ENCODE data around the gene ARHGAP22.

Gene ARHGAP22

GRCh38 chr10:48556065-48556464 lies 48.8 kb downstream of the ARHGAP22 start:
- H3K9ac ChIP-seq (ENCODE audit: low read length in 5 of 5), result no peak overlapping the region
- no peaks in the 10 kb centered on the region for H3K36me3 ChIP-seq (ENCODE audit: control insufficient read depth in 5 of 5, insufficient read depth in 5 of 5, low read length in 5 of 5)
- peaks cover 0 to 10% (median 4%) of the 10 kb centered on the region in 5 donors for H3K4me1 ChIP-seq (ENCODE audit: control insufficient read depth in 5 of 5, insufficient read depth in 5 of 5, low read length in 5 of 5)
- no peaks in the 10 kb centered on the region for H3K9me3 ChIP-seq (ENCODE audit: control insufficient read depth in 5 of 5, low read length in 5 of 5)
- no peak overlapping the region for H3K27ac ChIP-seq (ENCODE audit: low read depth, low read length)
- H3K27me3 ChIP-seq (ENCODE audit: control insufficient read depth in 5 of 5, insufficient read depth in 4 of 5, low read length in 5 of 5), result no peaks in the 10 kb centered on the region
- H3K4me3 ChIP-seq (ENCODE audit: low read depth in 1 of 5, low read length in 5 of 5), result no peak overlapping the region

GRCh38 chr10:48555310-48556042 lies 49.4 kb downstream of the ARHGAP22 start:
- no peaks in the 10 kb centered on the region for H3K27me3 ChIP-seq (ENCODE audit: control insufficient read depth in 5 of 5, insufficient read depth in 4 of 5, low read length in 5 of 5)
- no peak overlapping the region for H3K27ac ChIP-seq (ENCODE audit: low read depth, low read length)
- H3K4me1 ChIP-seq (ENCODE audit: control insufficient read depth in 5 of 5, insufficient read depth in 5 of 5, low read length in 5 of 5), result peaks cover 0 to 10% (median 4%) of the 10 kb centered on the region in 5 donors

GRCh38 chr10:48554656-48555055 lies 50.2 kb downstream of the ARHGAP22 start:
- H3K27me3 ChIP-seq (ENCODE audit: control insufficient read depth in 5 of 5, insufficient read depth in 4 of 5, low read length in 5 of 5), result no peaks in the 10 kb centered on the region
- no peak overlapping the region for H3K4me3 ChIP-seq (ENCODE audit: low read depth in 1 of 5, low read length in 5 of 5)
- H3K27ac ChIP-seq (ENCODE audit: low read depth, low read length), result no peak overlapping the region
- H3K4me1 ChIP-seq (ENCODE audit: control insufficient read depth in 5 of 5, insufficient read depth in 5 of 5, low read length in 5 of 5), result peaks cover 0 to 10% (median 4%) of the 10 kb centered on the region in 5 donors
- H3K36me3 ChIP-seq (ENCODE audit: control insufficient read depth in 5 of 5, insufficient read depth in 5 of 5, low read length in 5 of 5), result no peaks in the 10 kb centered on the region
- H3K9me3 ChIP-seq (ENCODE audit: control insufficient read depth in 5 of 5, low read length in 5 of 5), result no peaks in the 10 kb centered on the region
- H3K9ac ChIP-seq (ENCODE audit: low read length in 5 of 5), result no peak overlapping the region

More at GRCh38 chr10:48555310-48556042, 49.4 kb downstream of the ARHGAP22 start:
- Histone ChIP-seq H3K36me3 (ENCODE audit: control insufficient read depth in 5 of 5, insufficient read depth in 5 of 5, low read length in 5 of 5) (no peaks in the 10 kb centered on the region), H3K9ac (ENCODE audit: low read length in 5 of 5) (no peak overlapping the region), H3K9me3 (ENCODE audit: control insufficient read depth in 5 of 5, low read length in 5 of 5) (no peaks in the 10 kb centered on the region), H3K4me3 (ENCODE audit: low read depth in 1 of 5, low read length in 5 of 5) (no peak overlapping the region)

GRCh38 chr10:48554246-48554645 lies 50.6 kb downstream of the ARHGAP22 start:
- Histone ChIP-seq H3K27ac (ENCODE audit: low read depth, low read length) (no peak overlapping the region), H3K9ac (ENCODE audit: low read length in 5 of 5) (no peak overlapping the region), H3K4me1 (ENCODE audit: control insufficient read depth in 5 of 5, insufficient read depth in 5 of 5, low read length in 5 of 5) (peaks cover 0 to 10% (median 4%) of the 10 kb centered on the region in 5 donors)

GRCh38 chr10:48552946-48553564 lies 51.8 kb downstream of the ARHGAP22 start:
- H3K36me3 ChIP-seq (ENCODE audit: control insufficient read depth in 5 of 5, insufficient read depth in 5 of 5, low read length in 5 of 5), result no peaks in the 10 kb centered on the region

More at GRCh38 chr10:48554246-48554645, 50.6 kb downstream of the ARHGAP22 start:
- Histone ChIP-seq H3K36me3 (ENCODE audit: control insufficient read depth in 5 of 5, insufficient read depth in 5 of 5, low read length in 5 of 5) (no peaks in the 10 kb centered on the region), H3K27me3 (ENCODE audit: control insufficient read depth in 5 of 5, insufficient read depth in 4 of 5, low read length in 5 of 5) (no peaks in the 10 kb centered on the region), H3K4me3 (ENCODE audit: low read depth in 1 of 5, low read length in 5 of 5) (no peak overlapping the region), H3K9me3 (ENCODE audit: control insufficient read depth in 5 of 5, low read length in 5 of 5) (no peaks in the 10 kb centered on the region)

GRCh38 chr10:48551861-48552591 lies 52.8 kb downstream of the ARHGAP22 start:
- H3K36me3 ChIP-seq (ENCODE audit: control insufficient read depth in 5 of 5, insufficient read depth in 5 of 5, low read length in 5 of 5), result peaks cover 0 to under 1% (median 0%) of the 10 kb centered on the region in 5 donors
- peaks cover 0 to 10% (median 4%) of the 10 kb centered on the region in 5 donors for H3K4me1 ChIP-seq (ENCODE audit: control insufficient read depth in 5 of 5, insufficient read depth in 5 of 5, low read length in 5 of 5)
- H3K27me3 ChIP-seq (ENCODE audit: control insufficient read depth in 5 of 5, insufficient read depth in 4 of 5, low read length in 5 of 5), result no peaks in the 10 kb centered on the region
- no peak overlapping the region for H3K4me3 ChIP-seq (ENCODE audit: low read depth in 1 of 5, low read length in 5 of 5)
- H3K27ac ChIP-seq (ENCODE audit: low read depth, low read length), result no peak overlapping the region
- no peak overlapping the region for H3K9ac ChIP-seq (ENCODE audit: low read length in 5 of 5)
- H3K9me3 ChIP-seq (ENCODE audit: control insufficient read depth in 5 of 5, low read length in 5 of 5), result no peaks in the 10 kb centered on the region

More at GRCh38 chr10:48552946-48553564, 51.8 kb downstream of the ARHGAP22 start:
- Histone ChIP-seq H3K9ac (ENCODE audit: low read length in 5 of 5) (no peak overlapping the region), H3K4me1 (ENCODE audit: control insufficient read depth in 5 of 5, insufficient read depth in 5 of 5, low read length in 5 of 5) (peaks cover 0 to 10% (median 4%) of the 10 kb centered on the region in 5 donors), H3K27me3 (ENCODE audit: control insufficient read depth in 5 of 5, insufficient read depth in 4 of 5, low read length in 5 of 5) (no peaks in the 10 kb centered on the region), H3K4me3 (ENCODE audit: low read depth in 1 of 5, low read length in 5 of 5) (no peak overlapping the region), H3K9me3 (ENCODE audit: control insufficient read depth in 5 of 5, low read length in 5 of 5) (no peaks in the 10 kb centered on the region), H3K27ac (ENCODE audit: low read depth, low read length) (no peak overlapping the region)

GRCh38 chr10:48550977-48551376 lies 53.9 kb downstream of the ARHGAP22 start:
- H3K4me1 ChIP-seq (ENCODE audit: control insufficient read depth in 5 of 5, insufficient read depth in 5 of 5, low read length in 5 of 5), result peaks cover 0 to 10% (median 4%) of the 10 kb centered on the region in 5 donors
- H3K36me3 ChIP-seq (ENCODE audit: control insufficient read depth in 5 of 5, insufficient read depth in 5 of 5, low read length in 5 of 5), result peaks cover 0 to 4% (median 0%) of the 10 kb centered on the region in 5 donors
- no peak overlapping the region for H3K4me3 ChIP-seq (ENCODE audit: low read depth in 1 of 5, low read length in 5 of 5)
- no peaks in the 10 kb centered on the region for H3K9me3 ChIP-seq (ENCODE audit: control insufficient read depth in 5 of 5, low read length in 5 of 5)
- no peak overlapping the region for H3K27ac ChIP-seq (ENCODE audit: low read depth, low read length)
- no peak overlapping the region for H3K9ac ChIP-seq (ENCODE audit: low read length in 5 of 5)
- H3K27me3 ChIP-seq (ENCODE audit: control insufficient read depth in 5 of 5, insufficient read depth in 4 of 5, low read length in 5 of 5), result no peaks in the 10 kb centered on the region

GRCh38 chr10:48550071-48550691 lies 54.7 kb downstream of the ARHGAP22 start:
- no peak overlapping the region for H3K27ac ChIP-seq (ENCODE audit: low read depth, low read length)
- peaks cover 0 to 10% (median 4%) of the 10 kb centered on the region in 5 donors for H3K4me1 ChIP-seq (ENCODE audit: control insufficient read depth in 5 of 5, insufficient read depth in 5 of 5, low read length in 5 of 5)
- no peak overlapping the region for H3K4me3 ChIP-seq (ENCODE audit: low read depth in 1 of 5, low read length in 5 of 5)
- H3K36me3 ChIP-seq (ENCODE audit: control insufficient read depth in 5 of 5, insufficient read depth in 5 of 5, low read length in 5 of 5), result peaks cover 0 to 4% (median 0%) of the 10 kb centered on the region in 5 donors
- no peaks in the 10 kb centered on the region for H3K9me3 ChIP-seq (ENCODE audit: control insufficient read depth in 5 of 5, low read length in 5 of 5)
- H3K27me3 ChIP-seq (ENCODE audit: control insufficient read depth in 5 of 5, insufficient read depth in 4 of 5, low read length in 5 of 5), result no peaks in the 10 kb centered on the region
- H3K9ac ChIP-seq (ENCODE audit: low read length in 5 of 5), result no peak overlapping the region

GRCh38 chr10:48549236-48549635 lies 55.6 kb downstream of the ARHGAP22 start:
- no peaks in the 10 kb centered on the region for H3K9me3 ChIP-seq (ENCODE audit: control insufficient read depth in 5 of 5, low read length in 5 of 5)
- no peak overlapping the region for H3K27ac ChIP-seq (ENCODE audit: low read depth, low read length)
- no peak overlapping the region for H3K4me3 ChIP-seq (ENCODE audit: low read depth in 1 of 5, low read length in 5 of 5)
- peaks cover 0 to 10% (median 4%) of the 10 kb centered on the region in 5 donors for H3K4me1 ChIP-seq (ENCODE audit: control insufficient read depth in 5 of 5, insufficient read depth in 5 of 5, low read length in 5 of 5)
- H3K9ac ChIP-seq (ENCODE audit: low read length in 5 of 5), result no peak overlapping the region
- no peaks in the 10 kb centered on the region for H3K27me3 ChIP-seq (ENCODE audit: control insufficient read depth in 5 of 5, insufficient read depth in 4 of 5, low read length in 5 of 5)
- H3K36me3 ChIP-seq (ENCODE audit: control insufficient read depth in 5 of 5, insufficient read depth in 5 of 5, low read length in 5 of 5), result peaks cover 0 to 4% (median 0%) of the 10 kb centered on the region in 5 donors
